GM12875 (cell line): Measurements from ENCODE around the gene CREB3L2.
"Not testable (repeated sequence)": the region's sequence is repeated elsewhere in the genome, so short reads cannot be mapped to it uniquely, and the experiment has no call there.

Experiments used
- H3K4me3 ChIP-seq: one replicate; pipeline ENCODE4 v1.5.1; 2011; ENCODE audit warnings: low read depth, low read length, control low read depth
- CTCF ChIP-seq: IDR thresholded peaks from 2 replicates; pipeline ENCODE4 v1.5.1; 2011; ENCODE audit warnings: low read depth, mild to moderate bottlenecking, control low read depth, inconsistent platforms, low read length, moderate library complexity, borderline replicate concordance; ENCODE audit not compliant: insufficient read depth

The CREB3L2 gene

GRCh38 chr7:137836541-137836940 is 165.3 kb downstream of the CREB3L2 start:
- TF ChIP-seq CTCF, result no peak
- H3K4me3 ChIP-seq, result no peak overlapping the region

- no peak overlapping the region for H3K4me3 ChIP-seq
- no peak for TF ChIP-seq CTCF
Observed at GRCh38 chr7:137836113-137836509, 165.8 kb downstream of the CREB3L2 start.

GRCh38 chr7:137835486-137836112 is 166.3 kb downstream of the CREB3L2 start:
- TF ChIP-seq CTCF, result no peak

GRCh38 chr7:137834552-137834951 is 167.3 kb downstream of the CREB3L2 start:
- no peak overlapping the region for H3K4me3 ChIP-seq
- TF ChIP-seq CTCF, result no peak

More at GRCh38 chr7:137835486-137836112, 166.3 kb downstream of the CREB3L2 start:
- H3K4me3 ChIP-seq, result no peak overlapping the region

GRCh38 chr7:137832990-137833389 is 168.9 kb downstream of the CREB3L2 start:
- not testable (repeated sequence) for H3K4me3 ChIP-seq

GRCh38 chr7:137832382-137832781 is 169.5 kb downstream of the CREB3L2 start:
- no peak overlapping the region for H3K4me3 ChIP-seq
- TF ChIP-seq CTCF, result no peak

- not testable (repeated sequence) for H3K4me3 ChIP-seq
Observed at GRCh38 chr7:137831555-137831954, 170.3 kb downstream of the CREB3L2 start.

- no peak overlapping the region for H3K4me3 ChIP-seq
- TF ChIP-seq CTCF, result no peak
Observed at GRCh38 chr7:137829337-137829992, 172.4 kb downstream of the CREB3L2 start.
